ENCODE measurements around the gene ZNF518B. TPM values are rescaled to one million over a fixed set of nuclear protein-coding genes. Genes with fewer than 3 reads are reported as not detected.
A peak's percentile ranks its signal among the peaks of the same experiment; 100 is the strongest.

Gene ZNF518B
- 14.1 and 15.6 TPM in 2 replicates for total RNA-seq (2014; rRNA removed; shearing (Covaris generic))
- polyA plus RNA-seq (2014; cell fraction: nucleus; rRNA removed): 4.1 and 10.5 TPM in 2 replicates

- peak; percentile 26 for DNase-seq (ENCODE audit: extremely low read depth, low read depth)
These were observed at the start of gene ZNF518B for GRCh38 chr4:10457255-10457801. Gene ZNF518B, minus strand, starts transcription at chr4:10457426. Its CDS starts 11,098 bp downstream, at chr4:10446328.

GRCh38 chr4:10506077-10506476 is 48.9 kb upstream of the ZNF518B start:
- DNase-seq (ENCODE audit: extremely low read depth, low read depth): no peak

DNA sequence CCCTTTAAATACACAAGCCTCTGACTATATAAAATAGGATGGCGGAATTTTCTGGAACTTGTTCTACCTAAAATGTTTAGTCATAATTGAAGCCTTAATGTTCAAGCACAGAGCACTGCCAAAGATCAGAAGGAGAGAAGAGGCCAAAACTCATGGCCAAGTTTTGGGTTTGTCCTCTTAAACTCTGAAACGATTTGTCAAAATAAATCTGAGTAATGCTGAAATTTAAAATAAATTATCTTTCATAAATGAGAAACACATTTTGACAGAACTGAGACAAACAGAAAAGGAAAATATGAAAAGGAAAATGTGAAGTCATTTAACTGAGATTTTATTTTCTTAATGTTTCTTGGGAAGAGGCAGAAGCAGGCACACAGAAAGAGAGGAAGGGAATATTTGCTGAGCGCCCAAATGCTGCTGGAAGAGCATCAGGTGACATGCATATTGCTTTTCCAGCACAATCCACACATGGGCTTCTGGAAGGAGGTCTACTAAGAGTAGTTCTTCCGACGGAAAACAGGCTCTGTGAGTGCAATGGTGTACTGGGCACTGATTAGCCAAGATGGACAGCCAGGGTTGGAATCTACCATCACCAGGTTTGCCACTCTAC is 47.4 kb upstream of the ZNF518B start:
- no peak for DNase-seq (ENCODE audit: extremely low read depth, low read depth)

DNA sequence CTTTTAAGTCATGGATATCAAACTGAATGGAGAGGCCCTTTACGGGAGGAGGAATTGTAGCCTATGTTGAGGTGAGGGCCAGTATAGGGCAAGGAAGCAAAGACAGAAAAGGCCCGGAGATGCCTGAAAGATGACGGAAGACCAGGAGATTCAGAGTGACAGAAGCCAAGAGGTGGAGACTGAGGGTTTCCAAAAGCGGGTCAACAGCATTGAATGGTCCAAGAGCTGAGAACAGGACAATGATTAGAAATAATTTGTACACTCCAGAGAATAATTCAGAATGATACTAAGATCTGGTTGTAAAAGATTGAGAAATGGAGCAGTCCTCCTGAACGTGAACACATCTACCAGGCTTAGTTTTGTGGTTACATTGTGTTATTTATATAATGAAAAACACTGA is 45.5 kb upstream of the ZNF518B start:
- DNase-seq (ENCODE audit: extremely low read depth, low read depth): no peak

DNA sequence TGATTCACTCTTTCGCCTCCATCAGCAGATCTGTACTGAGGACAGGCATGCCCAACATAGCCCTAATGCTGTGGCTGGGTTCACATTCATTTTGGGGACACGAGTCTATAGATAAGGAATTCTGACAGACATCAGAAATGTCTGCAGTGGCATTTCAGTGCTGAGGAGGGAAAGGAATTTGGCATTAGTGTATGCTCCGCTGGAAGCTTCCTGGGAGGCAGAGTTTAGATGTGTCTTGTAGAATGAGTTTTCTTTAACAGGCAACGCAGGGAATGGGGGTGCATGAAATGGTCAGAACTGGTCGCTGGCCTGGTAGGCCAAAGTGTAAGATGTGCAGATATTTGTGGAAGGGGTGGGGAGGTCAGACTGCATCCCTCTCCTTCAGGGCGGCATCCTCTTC is 43.5 kb upstream of the ZNF518B start:
- no peak for DNase-seq (ENCODE audit: extremely low read depth, low read depth)

GRCh38 chr4:10496200-10496599 is 39.0 kb upstream of the ZNF518B start:
- DNase-seq (ENCODE audit: extremely low read depth, low read depth): no peak

DNA sequence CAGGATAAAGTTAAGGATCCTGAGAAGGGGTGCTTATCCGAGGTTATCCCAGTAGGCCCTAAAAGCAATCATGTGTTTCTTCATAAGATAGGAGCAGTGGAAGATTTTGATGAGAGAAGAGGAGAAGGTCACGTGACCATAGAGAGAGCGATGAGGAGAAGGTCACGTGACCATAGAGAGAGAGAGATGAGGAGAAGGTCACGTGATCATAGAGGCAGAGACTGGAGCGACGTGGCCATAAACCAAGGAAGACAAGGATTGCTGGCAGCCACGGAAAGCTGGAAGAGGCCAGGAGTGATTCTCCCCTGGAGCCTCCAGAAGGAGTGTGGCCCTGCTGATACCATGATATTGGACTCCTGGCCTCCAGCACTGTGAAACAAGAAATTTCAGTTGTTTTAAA is 38.4 kb upstream of the ZNF518B start:
- DNase-seq (ENCODE audit: extremely low read depth, low read depth): no peak

DNA sequence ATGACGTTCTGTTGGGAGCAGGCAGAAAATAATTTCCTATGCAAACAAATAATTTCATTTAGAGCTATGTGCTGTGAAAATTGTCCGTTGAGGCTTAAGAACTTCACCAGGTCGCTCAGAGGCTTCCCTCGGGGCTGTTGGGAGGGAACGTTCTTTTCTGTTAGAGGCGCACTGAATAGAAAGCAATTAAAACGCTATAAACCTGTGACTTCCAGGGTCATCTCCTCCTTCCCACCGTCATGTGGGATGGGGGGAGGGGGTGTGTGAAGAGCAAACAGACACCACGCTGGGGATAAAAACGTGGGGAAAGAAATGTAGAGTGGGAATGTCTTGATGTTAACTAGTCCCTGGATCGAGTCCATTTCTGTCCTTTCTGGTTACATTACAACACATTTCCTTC is 35.2 kb upstream of the ZNF518B start:
- no peak for DNase-seq (ENCODE audit: extremely low read depth, low read depth)

DNA sequence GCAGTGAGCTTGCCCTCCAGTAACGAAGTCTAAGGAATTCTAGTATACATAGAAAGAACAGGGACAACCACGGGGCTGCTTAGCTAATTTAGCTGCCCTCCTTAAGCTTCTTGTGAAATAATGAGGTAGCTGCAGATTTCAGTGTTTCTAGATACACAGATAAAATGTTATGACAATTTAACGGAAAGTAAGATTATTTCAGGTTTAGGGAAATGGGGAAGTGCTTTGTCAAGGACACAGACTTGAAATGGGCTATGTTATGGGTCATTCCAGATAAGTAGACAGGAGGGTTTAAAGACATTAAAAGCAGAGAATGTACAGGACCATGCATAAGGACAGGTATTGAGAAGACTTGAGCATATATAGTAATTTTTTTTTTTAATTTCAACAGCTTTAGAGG is 34.2 kb upstream of the ZNF518B start:
- DNase-seq (ENCODE audit: extremely low read depth, low read depth): no peak

- DNase-seq (ENCODE audit: extremely low read depth, low read depth): no peak
These were observed 33.8 kb upstream of the ZNF518B start for GRCh38 chr4:10490996-10491395.

GRCh38 chr4:10482913-10483312 is 25.7 kb upstream of the ZNF518B start:
- DNase-seq (ENCODE audit: extremely low read depth, low read depth): no peak

GRCh38 chr4:10480616-10481015 is 23.4 kb upstream of the ZNF518B start:
- no peak for DNase-seq (ENCODE audit: extremely low read depth, low read depth)

GRCh38 chr4:10478621-10479020 is 21.4 kb upstream of the ZNF518B start:
- no peak for DNase-seq (ENCODE audit: extremely low read depth, low read depth)

- DNase-seq (ENCODE audit: extremely low read depth, low read depth): no peak
These were observed 13.3 kb upstream of the ZNF518B start for GRCh38 chr4:10470505-10470904.

GRCh38 chr4:10466161-10466560 is 8.9 kb upstream of the ZNF518B start:
- DNase-seq (ENCODE audit: extremely low read depth, low read depth): no peak

GRCh38 chr4:10462876-10463275 is 5.7 kb upstream of the ZNF518B start:
- no peak for DNase-seq (ENCODE audit: extremely low read depth, low read depth)

GRCh38 chr4:10461850-10462400 is 4.7 kb upstream of the ZNF518B start:
- no peak for DNase-seq (ENCODE audit: extremely low read depth, low read depth)

DNA sequence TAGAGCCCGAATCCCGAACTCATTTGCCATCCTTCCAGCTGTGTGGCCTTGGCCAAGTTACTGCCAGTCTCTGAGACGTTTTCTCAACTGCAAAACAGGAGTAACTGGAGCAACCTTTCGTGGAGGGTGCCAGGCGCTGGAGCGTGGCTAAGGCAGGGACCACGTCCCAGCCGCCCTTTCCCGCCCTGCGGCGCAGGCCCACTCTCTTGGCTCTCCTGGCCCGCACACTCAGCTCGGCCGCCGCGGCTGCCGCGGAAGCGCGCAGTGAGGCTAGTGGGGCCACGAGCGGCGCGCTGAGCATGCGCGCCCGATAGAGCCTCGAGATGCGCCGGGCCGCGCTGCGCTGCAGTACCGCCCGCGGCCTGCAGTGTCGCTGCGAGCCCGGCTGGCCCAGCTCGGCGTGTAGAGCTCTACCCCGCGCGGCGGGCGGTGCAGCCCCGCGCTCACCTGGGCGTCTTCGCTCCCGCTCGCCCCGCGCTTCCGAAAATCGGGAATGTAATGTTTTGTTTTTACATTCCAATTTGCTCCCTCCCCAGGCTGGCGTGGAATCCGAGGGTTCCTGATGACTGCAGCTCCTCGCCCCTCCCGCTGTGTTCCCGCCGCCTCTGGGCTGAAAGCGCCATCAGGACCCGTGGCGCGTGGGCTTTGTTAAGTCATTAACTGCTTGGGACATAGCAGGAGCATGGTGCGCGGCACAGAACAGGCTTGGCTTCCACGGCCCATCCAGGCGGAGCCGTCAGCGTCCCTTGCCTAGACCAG is 4.0 kb upstream of the ZNF518B start:
- DNase-seq (ENCODE audit: extremely low read depth, low read depth): peak; percentile 36

- no peak for DNase-seq (ENCODE audit: extremely low read depth, low read depth)
These were observed 3.3 kb upstream of the ZNF518B start for GRCh38 chr4:10460313-10461047.

- DNase-seq (ENCODE audit: extremely low read depth, low read depth): no peak
These were observed 2.1 kb upstream of the ZNF518B start for GRCh38 chr4:10459305-10459704.

GRCh38 chr4:10458177-10458576 is 951 bp upstream of the ZNF518B start:
- no peak for DNase-seq (ENCODE audit: extremely low read depth, low read depth)

All from NCI-H460 (cell line).